NCI-H524 (cell line): ENCODE data around the gene SDK2.

Experiments used
- DNase-seq, 2 experiments: peaks; one replicate each; lab custom pipeline; 2025; lab: John Stamatoyannopoulos, UW

Gene SDK2

DNA sequence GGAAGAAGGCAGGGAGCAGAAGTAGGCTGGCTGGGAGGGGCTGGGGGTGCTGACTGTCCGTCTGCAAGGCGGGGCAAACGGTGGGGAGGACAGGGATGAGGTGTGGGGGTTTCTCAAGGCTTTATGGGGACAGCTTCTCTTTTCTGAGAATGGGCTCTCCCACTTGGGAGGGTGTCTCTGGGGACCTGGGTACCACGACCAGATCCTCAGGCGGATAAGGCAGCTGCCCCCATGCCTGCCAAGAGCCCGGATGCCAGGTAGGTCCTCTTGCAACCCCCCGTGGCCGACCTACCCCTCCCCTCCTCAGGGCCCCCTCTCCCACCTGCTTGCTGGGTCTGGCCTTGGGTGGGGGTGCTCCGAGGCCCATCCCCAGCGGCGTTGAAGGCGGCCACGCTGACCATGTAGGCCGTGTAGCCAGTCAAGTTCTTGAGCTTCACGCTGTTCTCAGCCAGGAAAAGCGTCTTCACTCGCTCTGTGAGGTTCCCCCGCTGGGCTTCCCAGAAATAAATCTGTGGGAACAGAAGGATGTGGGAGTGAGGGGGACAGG lies 276.1 kb downstream of the SDK2 start:
- DNase-seq = no peak

DNA sequence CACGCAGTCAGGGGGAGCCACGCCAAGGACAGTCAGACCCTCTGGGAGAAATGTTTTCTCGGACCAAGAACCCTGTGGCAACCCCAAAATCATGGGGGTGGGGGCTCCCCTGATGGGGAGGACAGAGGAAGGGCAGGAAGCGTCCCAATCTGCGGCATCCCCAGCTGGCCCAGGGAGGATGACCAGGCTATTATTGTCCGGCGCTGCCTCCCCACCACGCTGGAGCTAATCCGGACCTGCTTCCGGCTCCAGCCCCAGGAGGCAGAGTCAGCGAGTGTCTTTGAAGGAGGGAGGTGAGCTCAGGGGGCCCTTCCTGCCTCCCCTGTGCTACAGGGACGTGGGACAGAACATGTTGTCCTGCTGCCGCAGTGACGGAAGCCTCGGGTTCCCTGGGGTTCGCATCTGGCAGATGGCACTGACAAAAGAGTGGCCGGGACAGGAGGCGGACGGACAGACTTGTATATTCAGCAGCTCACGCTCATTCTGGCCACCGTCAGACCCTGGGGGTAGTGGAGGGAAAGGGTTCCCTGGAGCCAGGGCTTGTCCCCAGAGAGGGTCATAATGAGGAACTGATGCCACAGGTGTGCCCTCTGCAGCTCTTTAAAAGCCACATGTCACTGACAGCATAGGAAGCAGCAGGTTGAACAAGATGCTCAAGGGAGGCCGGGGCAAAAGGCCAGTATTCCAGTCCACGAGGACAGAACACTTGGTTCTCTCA lies 278.2 kb downstream of the SDK2 start:
- peak in 1 of 2 experiments; percentile 34 for DNase-seq

DNA sequence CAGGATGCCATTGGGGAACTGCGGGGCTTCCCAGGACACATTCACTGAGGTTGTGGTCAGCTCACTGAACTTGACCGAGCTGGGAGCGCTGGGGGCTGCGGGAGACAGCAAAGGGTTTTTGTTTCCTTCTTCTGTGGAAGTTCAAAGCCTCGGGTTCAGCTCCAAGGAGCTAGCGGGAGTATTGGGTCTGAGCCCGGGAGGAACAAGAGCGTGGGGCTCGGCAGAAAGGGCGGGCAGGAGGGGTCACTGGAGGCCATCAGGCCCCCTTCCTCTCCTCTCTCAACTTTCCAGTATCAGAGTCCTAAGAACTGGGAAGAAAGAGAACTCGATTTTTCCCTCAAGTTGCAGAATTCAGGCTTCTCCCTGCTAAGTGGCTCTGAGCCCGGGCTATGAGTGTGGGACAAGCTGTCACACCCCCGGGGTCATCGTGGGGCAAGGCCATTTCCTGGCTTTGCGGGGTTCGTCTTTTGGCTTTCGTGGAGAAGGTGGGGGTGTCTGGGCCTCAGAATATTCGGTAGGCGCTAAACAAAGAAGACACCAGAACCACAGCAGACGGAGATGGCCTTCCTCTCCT lies 278.9 kb downstream of the SDK2 start:
- no peak for DNase-seq

DNA sequence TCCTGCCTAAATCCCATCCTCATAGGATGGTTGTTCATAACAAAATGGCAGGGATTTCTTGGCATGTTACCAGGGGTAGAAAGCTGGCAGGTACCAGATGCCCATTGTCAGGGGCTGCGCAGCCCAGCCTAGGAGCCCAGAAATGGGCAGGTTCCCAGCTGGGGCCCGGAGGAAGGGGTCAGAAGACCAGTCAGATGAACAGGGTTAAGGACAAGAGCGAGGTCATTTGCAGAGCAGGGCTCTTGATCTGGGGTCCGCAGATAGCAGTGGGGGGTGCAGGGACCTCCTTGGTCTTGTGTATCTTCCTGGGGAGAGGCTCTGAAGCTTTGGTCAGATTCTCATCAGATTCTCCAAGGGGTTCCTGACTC lies 280.1 kb downstream of the SDK2 start:
- no peak for DNase-seq

DNA sequence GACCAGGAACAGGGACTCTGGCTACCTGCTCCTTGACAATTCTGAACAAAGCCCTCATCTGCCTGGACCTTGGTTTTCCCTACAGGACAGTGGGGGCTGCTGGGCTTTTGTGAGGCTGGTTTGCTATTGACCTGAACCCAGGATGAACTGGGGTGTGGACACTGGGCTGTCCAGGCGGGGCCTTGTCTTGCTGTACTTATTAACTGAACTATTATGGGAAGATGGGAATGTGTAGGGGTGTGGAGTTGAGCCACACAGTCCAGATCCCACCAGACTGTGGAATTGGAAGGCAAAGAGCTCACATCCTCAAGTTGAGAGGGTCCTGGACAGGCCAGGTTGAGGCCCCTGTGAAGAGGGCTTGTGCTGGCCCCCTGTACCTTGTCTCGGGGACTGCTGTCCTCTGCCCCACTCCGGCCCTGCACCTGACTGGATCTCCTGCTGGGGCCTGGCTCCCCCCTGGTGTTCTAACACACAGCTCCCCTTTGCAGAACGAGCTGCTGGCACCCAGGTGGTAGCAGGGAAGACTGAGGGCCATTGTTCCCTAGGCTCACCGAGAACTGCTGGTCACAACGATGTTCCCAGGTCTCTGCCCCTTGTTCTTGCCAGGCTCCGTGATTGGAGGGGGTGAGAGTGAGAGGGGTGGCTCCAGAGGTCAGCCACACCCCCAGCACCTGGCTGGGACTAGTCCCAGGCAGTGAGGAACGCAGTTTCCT lies 280.6 kb downstream of the SDK2 start:
- no peak for DNase-seq

DNA sequence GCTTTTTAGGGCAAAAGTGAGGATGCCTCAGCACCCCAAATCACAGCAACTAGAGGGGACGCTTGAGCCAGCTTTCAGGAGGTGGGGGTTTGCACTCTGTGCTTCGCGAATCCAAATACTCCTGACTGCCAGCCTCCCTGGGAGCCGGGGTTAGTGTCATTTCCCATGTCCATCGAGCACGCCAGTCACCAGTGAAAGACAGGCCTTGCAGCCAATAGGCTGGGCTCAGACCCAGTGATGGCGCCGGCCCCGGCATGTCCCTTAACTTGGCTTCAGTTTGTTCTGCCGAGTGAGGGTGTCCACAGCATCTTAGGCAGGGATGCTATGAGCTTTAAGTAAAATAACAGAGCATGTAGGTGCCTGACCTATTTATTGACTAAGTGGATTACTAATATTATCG lies 281.5 kb downstream of the SDK2 start:
- no peak for DNase-seq

DNA sequence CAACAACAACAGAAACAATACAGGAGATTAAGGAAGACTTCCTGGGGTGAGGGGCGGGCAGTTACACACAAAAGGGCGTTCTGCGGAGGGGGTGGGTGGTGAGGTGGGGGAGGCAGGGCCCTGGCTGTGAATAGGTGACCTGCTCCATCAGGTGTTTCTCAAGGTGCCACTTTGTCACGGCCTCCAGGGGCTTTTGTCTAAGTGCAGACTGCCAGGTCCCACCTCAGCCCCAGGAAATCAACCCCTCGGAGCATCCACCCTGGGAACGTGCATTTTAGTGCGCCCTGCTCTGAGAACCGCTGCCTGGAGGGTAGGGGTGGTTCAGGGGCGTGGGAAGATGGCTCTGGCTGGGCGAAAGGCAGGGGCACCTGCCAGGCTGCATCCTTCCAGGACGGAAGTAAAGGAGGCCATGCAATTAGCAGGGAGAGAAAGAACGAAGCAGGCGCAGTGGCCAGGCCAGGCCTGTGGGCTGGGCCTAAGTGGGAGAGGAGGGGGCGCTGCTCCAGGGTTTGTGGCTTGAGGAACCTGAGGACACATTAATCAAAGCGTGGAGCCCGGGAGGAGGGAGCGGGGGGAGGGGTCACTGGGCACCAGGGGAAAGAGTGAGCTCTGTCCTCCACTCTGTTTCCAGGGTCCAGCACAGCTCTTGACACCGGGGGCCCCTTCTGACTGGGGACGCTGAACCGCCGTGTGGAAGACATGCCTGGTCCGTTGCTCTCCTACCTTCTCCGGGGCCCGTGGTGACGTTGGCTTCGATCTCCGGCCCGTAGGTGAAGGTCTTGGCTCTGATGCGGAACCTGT lies 283.1 kb downstream of the SDK2 start:
- DNase-seq = no peak

DNA sequence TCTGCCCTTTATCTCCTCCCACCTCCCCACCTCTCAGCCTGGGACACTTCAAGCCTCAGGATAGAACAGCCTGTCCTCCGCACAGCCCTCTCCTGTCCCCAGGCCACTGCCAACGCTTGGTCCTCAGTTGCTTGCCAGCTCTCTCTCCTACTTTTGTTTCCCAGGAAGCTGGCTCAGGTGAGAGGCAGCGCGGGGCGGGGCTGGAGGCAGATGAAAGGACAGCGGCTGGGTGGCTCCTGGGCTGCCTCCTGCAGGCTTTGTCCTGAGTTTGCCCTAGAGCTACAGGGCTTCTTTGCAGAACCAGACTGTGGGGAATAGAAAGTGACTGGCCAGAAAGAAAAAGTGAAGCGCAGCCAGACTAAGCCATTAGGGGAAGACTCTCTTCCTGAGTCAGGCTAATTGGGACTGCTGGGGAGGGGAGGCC lies 284.2 kb downstream of the SDK2 start:
- no peak for DNase-seq

DNA sequence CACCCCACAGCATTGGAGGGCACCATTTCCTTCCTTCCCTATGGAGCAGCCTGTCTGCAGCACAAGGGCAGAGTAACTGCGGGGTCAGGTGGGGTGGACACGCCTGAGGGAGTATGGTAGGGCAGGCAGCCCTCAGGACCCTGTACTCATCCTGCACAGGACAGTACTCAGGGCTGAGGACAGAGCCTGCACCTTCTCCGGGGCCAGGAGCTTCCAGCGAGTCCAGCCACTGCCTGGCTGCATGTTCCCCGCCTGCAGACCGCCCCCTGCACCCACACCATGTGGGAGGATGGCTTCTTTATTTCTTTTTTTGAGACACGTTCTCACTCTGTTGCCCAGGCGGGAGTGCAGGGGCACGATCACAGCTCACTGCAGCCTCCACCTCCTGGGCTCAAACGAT lies 284.9 kb downstream of the SDK2 start:
- DNase-seq = no peak

DNA sequence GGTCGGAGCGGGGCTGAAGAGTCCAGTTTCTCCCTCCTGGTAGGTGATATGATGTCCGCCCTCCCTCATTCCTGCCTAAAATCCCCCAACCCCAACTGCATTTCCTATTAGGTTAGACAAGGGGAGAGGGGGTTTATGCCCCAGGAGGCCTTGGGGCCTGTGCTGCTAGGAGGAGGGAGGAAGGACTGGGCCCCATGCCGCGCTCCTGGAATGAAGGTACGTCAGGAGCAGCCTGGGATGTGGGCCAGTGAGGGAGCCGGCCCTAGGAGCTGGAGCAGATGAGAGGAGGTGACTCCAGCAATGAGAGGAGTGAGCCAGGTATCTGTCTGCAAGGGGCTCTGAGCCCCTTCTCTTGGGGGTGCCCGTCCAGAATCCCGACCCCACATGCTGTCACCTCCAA lies 285.6 kb downstream of the SDK2 start:
- no peak for DNase-seq

DNA sequence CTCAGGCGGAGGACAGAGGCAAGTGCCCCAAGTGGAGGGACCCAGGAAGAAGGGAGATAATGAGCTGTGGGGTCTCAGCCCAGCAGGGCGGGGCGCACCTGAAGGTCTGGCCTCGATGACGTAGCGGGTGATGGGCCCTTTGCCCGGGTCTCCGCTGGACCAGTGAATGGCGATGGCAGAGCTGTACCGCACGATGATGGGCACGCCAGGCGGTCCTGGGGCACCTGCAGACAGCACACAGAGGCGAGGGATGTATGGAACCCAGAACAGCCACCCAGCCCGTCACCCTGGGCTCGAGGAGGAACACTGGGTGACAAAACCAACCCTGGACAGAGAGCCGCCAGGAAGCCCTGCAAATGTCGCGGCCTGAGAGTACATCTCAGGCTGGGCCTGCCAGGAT lies 286.3 kb downstream of the SDK2 start:
- DNase-seq = no peak

DNA sequence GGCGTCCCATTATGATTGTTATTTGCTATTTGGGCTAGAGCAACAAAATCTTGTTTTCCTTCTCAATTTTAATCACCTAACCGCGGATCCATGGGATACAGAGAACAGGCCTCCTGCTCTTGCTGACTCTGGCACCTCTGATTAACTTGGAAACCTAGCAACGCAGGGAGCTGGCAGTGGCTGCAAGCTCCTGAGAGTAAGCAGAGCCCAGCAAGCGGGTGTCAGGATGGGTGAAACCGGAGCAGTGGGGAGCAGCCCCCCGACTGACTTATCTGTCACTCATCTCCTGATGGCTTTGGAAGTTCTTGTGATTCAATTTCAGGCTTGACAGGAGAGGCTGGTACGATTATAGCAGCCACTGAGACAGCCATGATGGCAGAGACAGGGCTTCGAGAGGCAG lies 286.9 kb downstream of the SDK2 start:
- DNase-seq = no peak

DNA sequence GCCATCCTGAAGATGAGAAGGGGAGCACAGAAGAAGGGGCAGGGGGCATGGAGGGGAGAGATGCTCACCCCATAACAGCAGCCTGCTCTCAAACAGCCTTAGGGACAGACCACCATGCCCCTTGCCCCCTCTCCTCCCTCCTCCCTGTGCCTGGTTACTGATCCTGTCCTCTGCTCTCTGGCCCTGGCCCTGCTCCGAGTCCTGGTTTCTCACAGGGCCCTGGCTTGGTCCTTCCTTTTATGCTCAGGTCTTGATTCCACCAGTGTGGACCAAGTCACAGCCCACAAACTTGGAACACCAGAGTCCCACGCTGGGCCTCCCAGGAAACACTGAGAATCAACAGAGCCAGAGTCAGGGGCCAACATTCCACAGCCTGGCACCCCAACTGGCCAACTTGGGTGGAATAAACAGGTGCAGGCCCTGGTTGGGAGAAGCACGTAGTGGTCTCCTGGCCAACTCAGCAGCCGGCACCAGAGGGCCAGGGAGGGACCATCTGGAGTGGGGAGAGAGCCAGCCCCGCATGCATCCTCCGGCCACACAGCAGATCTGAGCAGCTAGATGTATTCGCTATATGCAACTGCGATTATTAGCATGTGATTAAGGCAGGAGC lies 287.6 kb downstream of the SDK2 start:
- no peak for DNase-seq

DNA sequence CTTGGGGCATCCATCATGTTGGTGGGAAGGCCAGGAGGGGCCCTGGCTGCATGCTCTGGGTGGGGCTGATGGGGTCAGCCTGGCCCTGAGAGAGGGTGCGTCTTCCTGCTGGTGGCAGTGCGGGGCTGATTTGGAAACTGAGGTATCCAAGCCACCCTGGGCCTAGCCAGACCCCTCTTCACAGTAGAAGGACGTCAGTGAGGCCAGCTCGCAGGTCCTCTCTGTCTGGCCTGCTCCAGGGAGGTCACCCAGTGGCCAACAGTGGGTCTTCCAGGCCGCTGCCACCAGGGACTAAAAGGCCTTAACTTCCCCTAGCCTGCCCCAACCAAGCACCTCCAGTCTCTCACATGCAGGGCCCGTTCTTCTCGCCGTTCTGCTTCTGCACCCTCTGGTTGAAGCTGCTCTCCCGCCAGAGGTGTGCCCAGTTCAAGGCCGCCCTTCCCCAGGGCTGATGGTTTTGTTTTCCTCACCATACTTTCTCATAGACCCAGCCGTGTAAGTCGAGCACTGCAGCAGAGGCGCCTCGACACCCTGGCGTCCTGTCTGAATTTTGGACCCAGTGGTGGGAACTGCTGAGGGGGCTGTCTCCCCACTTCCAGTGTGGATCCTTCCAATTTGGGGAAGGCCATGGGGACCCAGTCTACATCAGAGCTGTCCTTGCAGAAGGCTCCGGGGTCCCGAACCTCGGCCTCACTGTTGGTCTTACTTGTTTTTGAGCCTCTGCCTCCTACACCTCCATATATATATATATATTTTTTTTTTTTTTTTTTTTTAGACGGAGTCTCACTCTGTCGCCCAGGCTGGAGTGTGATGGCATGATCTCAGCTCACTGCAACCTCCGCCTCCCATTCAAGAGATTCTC lies 289.6 kb downstream of the SDK2 start:
- DNase-seq = no peak

DNA sequence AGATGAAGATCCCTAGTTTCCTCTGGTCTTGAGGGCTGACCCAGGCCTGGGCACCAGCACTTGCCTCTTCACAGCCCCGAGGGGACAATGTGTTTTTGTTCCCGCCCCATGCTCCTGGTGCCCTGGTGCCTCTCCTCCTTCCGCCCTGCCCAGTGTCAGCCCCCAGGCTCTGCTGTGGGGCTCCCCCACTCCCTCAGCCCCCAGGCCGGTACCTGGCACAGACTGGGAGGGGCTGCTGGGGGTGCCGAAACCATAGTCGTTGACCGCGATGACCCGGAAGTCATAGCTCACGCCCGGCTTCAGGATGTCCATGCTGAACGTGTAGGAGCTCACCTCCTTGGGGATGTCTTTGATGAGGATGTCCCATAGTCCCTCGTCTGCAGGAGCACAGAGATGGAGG lies 292.0 kb downstream of the SDK2 start:
- DNase-seq = no peak

DNA sequence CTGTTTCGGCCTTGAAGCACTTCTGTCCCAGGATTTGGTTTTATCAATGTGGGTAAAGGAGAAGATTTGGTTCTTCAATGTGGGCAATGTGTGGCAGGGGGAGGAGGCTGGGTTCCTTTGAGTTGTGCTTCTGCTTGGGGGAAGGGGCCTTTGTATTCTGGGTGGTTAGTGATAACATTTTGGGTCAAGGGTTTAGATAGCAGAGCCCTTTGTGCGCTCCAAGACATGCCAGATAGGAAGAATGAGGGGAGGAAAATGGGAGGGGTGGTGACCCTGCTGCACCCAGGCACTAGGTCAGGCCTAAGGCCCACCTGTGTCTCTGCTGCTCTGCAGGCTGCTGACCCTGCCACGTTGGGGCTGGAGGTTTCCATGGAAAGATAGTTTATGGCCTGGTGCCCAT lies 292.5 kb downstream of the SDK2 start:
- no peak for DNase-seq

DNA sequence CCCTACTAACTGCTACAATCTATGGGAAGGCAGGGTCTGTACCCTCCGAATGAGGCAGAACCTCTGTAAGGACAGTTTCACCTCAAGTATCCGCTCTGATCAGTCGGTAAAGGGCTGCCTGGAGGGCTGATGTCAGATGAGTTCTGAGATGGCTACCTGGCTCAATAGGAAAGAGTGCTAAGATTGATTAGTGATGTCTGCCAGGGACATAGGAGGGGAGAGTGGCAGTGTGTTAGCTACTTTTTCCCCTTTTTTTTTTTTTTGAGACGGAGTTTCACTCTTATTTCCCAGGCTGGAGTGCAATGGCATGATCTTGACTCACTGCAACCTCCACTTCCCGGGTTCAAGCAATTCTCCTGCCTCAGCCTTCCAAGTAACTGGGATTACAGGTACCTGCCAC lies 293.4 kb downstream of the SDK2 start:
- no peak for DNase-seq

DNA sequence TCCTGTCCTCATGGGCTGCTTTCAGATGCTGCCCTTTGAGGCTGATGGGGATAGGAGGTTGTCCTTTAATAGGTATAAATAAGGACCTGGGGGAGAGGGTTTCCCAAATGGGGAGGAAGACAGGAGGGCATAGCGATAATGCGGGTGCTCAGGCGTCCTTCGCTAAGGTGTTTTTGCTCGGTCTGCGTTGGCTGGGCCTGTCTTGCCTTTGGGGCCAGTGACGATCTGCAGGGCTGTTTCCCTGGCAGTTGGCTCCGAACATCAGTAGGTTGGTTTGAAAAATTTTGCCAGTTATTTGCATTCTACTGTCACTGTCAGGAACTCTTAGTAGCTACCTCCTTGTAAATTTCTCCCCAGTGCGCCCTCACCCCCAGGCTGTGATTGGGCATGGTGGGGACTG lies 294.6 kb downstream of the SDK2 start:
- DNase-seq = no peak

DNA sequence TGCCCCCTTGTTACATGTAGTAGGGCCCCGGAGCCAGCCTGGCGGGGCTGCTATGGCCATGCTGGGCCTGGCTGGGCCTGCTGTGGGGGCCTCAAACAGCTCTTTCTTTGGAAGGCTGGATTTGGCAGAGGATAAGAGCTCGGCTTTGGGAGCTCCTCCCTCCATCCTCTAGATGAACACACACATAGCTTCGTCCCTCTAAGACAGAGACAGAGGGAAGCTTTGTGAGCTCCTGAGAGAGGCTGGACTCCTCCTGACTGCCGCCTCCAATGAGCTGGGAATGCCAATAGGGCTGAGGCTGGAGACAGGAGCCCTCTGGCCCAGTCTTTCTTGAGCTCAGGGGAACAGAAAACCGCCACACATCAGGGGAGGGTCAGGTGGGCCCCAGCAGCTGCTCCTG lies 295.1 kb downstream of the SDK2 start:
- DNase-seq = no peak

DNA sequence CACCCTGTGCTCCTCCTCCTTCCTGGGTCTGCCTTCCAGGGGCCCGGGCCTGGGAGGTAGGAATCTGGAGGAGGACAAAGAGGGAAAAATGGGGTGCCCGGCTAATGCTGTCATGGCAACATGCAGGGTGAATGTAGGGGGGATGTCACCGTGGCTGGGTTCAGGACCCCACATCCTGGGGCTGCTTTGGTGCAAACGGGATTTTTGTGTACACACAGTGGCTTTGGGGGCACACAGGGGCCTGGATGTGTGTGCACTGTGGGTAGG lies 295.5 kb downstream of the SDK2 start:
- DNase-seq = no peak
